Omental fat pad (tissue), 4 donors: ENCODE results near the gene PDIA4. TPM values are rescaled to one million over a fixed set of nuclear protein-coding genes. Genes with fewer than 3 reads are reported as not detected.

Source experiments
- ATAC-seq: fragments of 150-250 bp; one replicate; pipeline ENCODE4 v1.9.1; 2016; ENCODE audit warnings: mild to moderate bottlenecking, moderate library complexity; ENCODE audit not compliant: low FRiP score
- DNase-seq: peaks from one replicate; pipeline ENCODE4 v3.0.0-alpha.2; 2019; ENCODE audit warnings: low spot score
- CTCF ChIP-seq, 3 donors: fragments of 450-650 bp; IDR thresholded peaks; one replicate each; pipeline ENCODE4 v1.5.1; 2016 to 2017; ENCODE audit warnings: antibody characterized with exemption in 3 of 3, mild to moderate bottlenecking in 3 of 3, moderate library complexity in 2 of 3
- total RNA-seq, 4 donors: library from RNA; depleted of rRNA; stranded (reverse); fragments of >200 nt; gene quantifications; one replicate each; pipeline ENCODE4 v1.1.0, GENCODE V29; 2016

PDIA4 gene
- total RNA-seq, 4 donors from 2014 or later: 57.1 to 114 (median 74.0) TPM

DNA sequence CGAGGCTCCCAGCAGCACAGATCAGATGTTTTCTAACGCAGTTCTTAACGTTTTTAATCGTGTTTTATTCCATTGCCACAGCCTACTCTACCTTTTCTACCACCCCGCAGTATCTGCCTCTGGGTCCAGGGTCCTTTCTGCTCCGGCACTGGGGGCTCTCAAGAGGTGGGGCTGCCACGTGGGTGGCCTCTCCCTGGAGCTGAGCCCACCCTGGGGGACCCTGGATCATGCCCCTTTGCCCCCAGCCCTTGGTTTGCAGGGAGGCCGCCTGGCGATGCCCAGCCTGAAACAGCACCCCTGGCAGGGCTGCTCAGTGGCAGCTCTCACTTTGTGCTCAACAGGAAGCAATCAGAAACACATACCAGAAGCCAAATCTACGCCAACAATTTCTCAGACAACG, 25.3 kb downstream of the PDIA4 start:
- ATAC-seq (no peak), DNase-seq (no peak)
- no peak for TF ChIP-seq CTCF (IDR thresholded peaks at IDR 0.05)

DNA sequence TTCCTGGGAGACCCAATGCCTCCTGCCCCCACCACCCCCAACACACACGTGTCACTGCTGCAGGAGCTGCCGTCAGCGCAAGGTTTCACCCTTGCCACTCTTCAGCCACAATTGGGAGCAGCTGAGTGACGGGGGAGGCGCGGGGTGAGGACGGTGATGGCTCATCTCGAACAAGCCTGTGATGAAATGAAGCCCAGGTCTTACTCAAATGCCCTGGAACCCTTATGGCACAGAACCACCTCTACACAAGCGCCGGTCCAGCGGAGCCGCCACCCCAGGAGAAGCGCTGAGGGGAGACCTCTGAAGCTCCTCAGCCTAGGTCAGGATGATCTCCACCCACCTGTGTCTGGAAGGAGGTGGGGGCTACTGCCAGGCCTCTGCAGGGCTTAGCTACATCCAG, 25.7 kb downstream of the PDIA4 start:
- ATAC-seq: no peak
- DNase-seq: no peak
- TF ChIP-seq CTCF (IDR thresholded peaks at IDR 0.05): no peak

DNA sequence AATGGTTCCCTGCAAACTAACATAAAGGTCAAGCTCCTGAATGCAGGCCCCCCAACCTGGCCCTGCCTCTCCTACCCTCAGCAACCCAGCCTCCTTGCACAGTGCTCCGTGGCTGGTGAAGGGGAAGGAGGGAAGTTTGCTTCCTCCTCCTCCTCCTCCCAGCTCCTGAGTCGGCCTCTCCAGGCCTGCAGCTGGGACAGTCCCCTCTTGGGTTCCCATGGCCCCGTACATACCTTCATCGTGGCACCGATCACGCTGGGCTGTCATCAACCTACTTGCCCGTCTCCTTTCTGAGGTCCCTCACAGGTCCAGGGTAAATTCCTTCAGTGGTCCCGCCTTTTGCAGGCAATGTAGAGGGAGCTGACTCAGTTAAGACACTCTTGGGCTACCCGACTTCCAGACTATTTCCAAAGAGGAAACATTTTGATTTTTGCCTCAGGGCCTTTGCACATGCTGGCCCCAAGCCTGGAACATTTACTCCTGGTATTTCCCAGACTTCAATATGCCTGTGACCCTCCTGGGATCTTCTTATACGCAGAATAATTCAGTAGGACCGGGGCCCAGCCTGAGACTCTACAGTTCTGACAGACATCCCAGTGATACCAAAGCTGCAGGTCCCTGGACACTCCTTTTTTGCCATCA, 26.8 kb downstream of the PDIA4 start:
- no peak for TF ChIP-seq CTCF (IDR thresholded peaks at IDR 0.05)
- ATAC-seq (no peak), DNase-seq (no peak)

DNA sequence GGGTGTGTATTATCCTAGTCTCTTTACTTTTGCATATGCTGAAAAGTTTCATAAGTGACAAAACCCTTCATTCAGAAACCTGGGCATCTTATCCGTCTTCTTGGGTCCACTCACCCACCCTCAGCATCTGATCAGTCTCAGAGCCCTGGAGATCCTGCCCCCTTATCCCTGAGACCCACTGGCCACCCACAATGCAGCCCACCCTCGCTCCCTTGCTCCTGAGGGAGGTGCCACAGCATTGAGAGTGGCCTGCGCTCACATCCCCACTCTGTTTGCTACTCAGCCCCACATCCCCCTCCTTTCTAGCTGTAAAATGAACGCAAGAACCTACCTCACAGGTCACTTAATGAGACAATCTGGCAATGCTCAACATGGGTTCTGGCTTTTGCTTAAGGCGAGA, 27.3 kb downstream of the PDIA4 start:
- ATAC-seq (no peak), DNase-seq (no peak)
- TF ChIP-seq CTCF (IDR thresholded peaks at IDR 0.05): no peak

GRCh38 chr7:148999192-148999591, 29.1 kb downstream of the PDIA4 start:
- TF ChIP-seq CTCF (IDR thresholded peaks at IDR 0.05): no peak
- DNase-seq (no peak), ATAC-seq (no peak)

- ATAC-seq (no peak), DNase-seq (no peak)
- no peak for TF ChIP-seq CTCF (IDR thresholded peaks at IDR 0.05)
Measured at GRCh38 chr7:148997497-148997896, 30.8 kb downstream of the PDIA4 start.

- DNase-seq (no peak), ATAC-seq (no peak)
- no peak for TF ChIP-seq CTCF (IDR thresholded peaks at IDR 0.05)
Measured at GRCh38 chr7:148994576-148994975, 33.7 kb downstream of the PDIA4 start.
